GM12873 (cell line): ENCODE results near the gene MRPL33.
A peak's percentile ranks its signal among the peaks of the same experiment; 100 is the strongest.

Experiments
- TF ChIP-seq, protein P1 (sequence below): IDR thresholded peaks from 2 replicates; pipeline ENCODE4 v1.5.1; 2012; ENCODE audit warnings: low read depth, mild to moderate bottlenecking, moderate library complexity, low read length, control low read depth; ENCODE audit not compliant: insufficient read depth; ENCODE audit errors: missing control alignments

Gene MRPL33

DNA sequence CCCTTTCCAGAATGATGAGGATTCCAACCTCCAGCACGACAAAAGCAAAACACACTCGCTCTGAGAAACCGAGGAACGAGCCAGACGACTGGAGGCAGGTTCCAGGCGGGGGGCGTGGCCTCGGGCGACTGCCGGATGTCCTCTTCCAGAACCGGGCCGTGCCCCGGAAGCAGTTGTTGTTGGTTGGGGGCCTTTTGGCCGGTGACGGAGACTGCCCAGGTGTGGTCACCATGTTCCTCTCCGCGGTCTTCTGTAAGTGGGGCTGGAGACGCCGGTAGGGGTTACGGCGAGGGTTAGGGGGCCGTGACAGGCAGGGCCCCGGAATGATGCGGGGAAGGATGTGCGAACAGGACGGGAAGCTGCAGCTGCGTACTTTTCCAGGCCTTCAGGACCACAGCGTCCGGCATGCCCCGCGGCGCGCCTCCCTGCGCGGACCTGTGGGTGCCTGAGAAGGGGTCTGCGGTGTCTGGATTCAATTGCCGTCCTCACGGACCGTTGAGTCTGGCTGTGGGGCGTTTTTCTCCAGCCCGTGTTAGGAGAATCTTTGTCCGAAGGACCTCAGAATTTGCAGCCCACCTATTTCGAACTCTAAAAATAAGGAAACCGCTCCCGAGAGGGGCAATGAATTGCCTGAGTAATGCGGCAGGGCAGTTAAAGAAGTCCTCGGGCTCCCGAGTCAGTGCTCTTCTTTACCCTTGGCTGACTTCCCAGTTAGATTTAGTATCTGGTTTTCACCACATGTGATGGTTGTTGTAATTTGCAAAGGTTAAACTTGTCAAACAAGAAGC, at the start of gene MRPL33:
MRPL33 (plus strand) TSS at position 172 of the 788 bp plus-strand sequence; CDS start at position 231, 59 bp downstream.
- TF ChIP-seq, protein P1, sequence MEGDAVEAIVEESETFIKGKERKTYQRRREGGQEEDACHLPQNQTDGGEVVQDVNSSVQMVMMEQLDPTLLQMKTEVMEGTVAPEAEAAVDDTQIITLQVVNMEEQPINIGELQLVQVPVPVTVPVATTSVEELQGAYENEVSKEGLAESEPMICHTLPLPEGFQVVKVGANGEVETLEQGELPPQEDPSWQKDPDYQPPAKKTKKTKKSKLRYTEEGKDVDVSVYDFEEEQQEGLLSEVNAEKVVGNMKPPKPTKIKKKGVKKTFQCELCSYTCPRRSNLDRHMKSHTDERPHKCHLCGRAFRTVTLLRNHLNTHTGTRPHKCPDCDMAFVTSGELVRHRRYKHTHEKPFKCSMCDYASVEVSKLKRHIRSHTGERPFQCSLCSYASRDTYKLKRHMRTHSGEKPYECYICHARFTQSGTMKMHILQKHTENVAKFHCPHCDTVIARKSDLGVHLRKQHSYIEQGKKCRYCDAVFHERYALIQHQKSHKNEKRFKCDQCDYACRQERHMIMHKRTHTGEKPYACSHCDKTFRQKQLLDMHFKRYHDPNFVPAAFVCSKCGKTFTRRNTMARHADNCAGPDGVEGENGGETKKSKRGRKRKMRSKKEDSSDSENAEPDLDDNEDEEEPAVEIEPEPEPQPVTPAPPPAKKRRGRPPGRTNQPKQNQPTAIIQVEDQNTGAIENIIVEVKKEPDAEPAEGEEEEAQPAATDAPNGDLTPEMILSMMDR, result no peak

DNA sequence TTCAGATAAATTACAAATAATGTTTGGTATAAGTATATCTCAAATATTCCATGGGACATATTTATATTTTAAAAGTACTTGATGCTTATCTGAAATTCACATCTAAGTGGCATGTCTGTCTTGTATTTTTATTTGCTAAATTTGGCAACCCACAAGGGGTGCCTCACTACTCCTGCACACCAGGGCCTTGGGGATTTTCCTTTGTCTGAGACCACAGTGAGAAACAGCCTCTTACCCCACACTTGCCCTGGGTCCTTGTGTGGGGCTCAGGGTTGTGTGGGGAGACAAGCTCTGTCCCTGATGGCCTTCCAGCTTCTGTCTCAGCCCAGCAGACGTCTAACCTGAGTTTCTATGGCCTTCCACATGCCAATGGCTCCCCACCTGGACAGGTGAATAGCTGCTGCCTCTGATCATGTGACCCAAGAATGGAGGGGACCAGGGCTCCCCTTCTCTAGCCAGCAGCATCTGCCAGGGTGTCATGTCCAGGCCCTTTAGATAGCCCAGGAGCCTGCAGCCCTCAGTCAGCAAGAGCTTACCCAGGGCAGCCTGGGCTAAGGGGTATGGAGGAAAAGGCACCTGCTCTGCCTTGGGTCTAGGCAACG, 49.5 kb upstream of the MRPL33 start:
- TF ChIP-seq, protein P1, result no peak

DNA sequence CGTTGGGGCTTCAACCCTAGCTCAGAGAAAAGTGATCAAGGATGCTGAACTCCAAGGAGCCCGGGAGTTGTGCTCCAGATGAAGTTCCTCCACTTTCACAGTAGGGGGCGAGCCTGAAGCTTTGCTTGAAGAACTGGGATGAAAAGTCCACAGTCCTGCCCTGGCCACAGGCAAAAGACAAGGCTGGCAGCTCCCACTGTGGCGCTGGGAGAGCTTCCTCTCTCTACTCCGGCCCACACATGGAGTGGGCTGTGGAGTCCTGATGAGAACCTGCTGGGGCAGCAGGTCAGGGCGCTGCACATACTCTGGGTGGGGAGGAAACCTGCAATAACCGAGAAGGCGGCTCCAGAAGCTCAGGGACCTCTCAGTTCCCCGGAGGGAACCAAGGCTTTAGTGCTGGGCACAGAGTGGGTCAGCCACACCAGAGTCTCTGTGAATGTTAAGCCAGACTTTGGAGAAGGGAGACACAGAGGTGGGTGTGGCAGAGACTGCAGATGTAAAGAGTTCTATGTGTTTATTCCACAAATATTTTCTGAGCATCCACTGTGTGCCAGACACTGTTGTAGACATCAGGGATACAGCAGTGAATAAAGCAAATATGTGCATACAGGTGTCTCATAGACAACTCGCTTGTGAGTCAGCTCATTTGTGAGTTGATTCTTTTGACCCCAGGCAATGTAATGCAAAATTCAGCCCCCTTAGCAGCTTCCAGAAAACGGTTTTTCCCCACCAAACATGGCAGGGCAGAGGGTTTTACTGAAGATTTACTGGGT, 48.0 kb upstream of the MRPL33 start:
- TF ChIP-seq, protein P1, result peak; percentile 87

DNA sequence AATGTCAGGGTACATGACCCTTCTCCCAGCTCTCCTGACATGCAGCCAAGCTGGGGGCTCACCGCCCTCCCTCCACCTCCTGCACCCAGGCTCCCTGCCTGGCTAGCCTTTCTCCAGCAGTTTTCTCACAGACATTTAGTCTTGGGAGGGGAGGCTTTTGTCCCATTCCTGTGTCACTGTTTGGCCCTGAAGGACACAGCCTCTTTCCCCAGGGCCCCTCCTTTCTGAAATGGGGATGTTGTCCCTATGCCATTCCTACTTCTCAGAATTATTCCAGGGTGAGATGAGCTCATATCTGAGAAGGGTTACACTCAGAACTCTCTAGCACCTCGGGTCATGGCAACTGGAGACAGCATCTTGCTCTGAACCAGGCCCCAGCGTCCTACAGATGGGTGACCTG, 47.3 kb upstream of the MRPL33 start:
- TF ChIP-seq, protein P1, result no peak

DNA sequence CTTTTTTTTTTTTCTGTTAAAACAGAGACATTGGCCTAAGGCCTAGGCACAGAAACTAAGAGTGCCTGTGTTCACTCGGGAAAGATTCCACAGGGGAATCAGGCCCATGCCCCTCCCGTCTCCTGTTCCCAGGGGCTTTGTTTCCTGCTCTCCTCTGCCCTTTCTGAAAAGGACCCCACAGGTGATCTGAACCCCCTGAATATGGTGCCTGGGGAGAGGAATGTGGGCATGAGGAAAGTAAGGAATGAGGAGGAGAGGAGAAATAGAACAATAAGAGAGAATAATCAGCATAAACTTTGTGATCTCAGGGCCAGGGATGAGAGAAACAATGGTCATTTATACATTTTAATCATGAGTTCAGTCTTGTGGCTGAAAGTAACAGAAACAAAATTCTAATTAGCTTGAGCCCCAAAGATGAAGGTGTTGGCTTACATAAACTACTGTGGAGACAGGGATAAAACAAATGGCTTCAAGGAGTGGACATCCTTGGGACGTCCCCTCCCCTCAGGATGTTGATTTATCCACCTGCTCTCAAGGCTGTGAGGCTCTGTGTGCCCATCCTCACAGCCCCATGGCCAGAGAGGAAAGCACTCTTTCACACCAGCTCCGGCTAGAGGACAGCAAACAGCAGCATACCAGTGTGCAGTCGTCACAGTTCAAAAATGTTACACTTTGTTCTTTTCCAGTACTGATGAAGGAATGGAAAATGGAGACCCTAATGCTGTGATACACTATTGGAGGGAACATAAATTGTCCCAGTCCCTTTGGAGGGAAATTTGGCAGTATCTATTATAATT, 46.4 kb upstream of the MRPL33 start:
- TF ChIP-seq, protein P1, result no peak

DNA sequence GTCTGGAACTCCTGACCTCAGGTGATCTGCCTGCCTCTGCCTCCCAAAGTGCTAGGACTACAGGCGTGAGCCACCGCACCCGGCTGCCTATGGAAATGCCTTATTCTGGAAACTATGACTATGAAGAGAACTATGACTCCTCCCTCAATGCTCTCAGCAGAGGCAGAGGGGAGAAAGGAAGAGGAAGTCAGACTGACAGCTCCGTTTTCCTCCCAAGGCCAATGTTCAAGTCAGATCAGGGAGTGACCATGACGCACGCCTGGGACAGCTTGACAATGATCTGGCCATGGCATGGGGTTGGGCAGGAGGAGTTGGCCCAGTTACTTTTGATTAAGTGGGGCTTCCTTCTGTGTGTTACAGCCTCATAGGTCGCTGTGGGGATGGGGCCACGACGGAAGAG, 44.3 kb upstream of the MRPL33 start:
- TF ChIP-seq, protein P1, result no peak
